HT1080 (cell line): ENCODE data around the gene FAM50A. TPM values are rescaled to one million over a fixed set of nuclear protein-coding genes. Genes with fewer than 3 reads are reported as not detected.

ENCODE experiments used
- small RNA-seq: library from RNA; depleted of rRNA; stranded (forward); fragments of <200 nt; gene quantifications from one replicate; pipeline ENCODE3, GENCODE V24; 2014
- total RNA-seq: library from RNA; depleted of rRNA; stranded (reverse); fragments of >200 nt; shearing (Covaris generic); gene quantifications from 2 replicates; pipeline ENCODE4 v1.2.3, GENCODE V29; 2014; rRNA removed

FAM50A gene
- total RNA-seq, 1 experiment from 2014 or later, result 36.6 TPM

Small RNA genes within 50 kb of the gene (small RNA-seq; reads per million reads assigned to genes)
- gene MIR6858, result not detected
- gene RN7SL697P, result not detected
- gene SNORA70, result not detected

Other genes with a start within 250 kb of the FAM50A start
- gene OPN1MW2, start 224.4 kb upstream of the FAM50A start, total RNA-seq, result not detected in 2 replicates
- not detected in 2 replicates for gene OPN1MW3, start 186.6 kb upstream of the FAM50A start, total RNA-seq
- gene TEX28, start 149.0 kb upstream of the FAM50A start, total RNA-seq, result not detected in 2 replicates
- gene TKTL1, start 148.3 kb upstream of the FAM50A start, total RNA-seq, result not detected in 2 replicates
- 1,291 and 1,336 TPM in 2 replicates for gene FLNA, start 69.5 kb upstream of the FAM50A start, total RNA-seq
- 33.2 and 41.5 TPM in 2 replicates for gene EMD, start 64.8 kb upstream of the FAM50A start, total RNA-seq
- gene RPL10, start 45.8 kb upstream of the FAM50A start, total RNA-seq, result 3,228 and 3,649 TPM in 2 replicates
- gene DNASE1L1, start 34.9 kb upstream of the FAM50A start, total RNA-seq, result 52.7 and 59.7 TPM in 2 replicates
- gene TAFAZZIN, start 32.6 kb upstream of the FAM50A start, total RNA-seq, result 16.6 and 24.8 TPM in 2 replicates
- gene ATP6AP1, start 15.5 kb upstream of the FAM50A start, total RNA-seq, result 30.5 and 44.4 TPM in 2 replicates
- 64.4 and 92.9 TPM in 2 replicates for gene GDI1, start 7.0 kb upstream of the FAM50A start, total RNA-seq
- 3.4 and 4.0 TPM in 2 replicates for gene PLXNA3, start 14.1 kb downstream of the FAM50A start, total RNA-seq
- 37.4 and 40.2 TPM in 2 replicates for gene LAGE3, start 35.1 kb downstream of the FAM50A start, total RNA-seq
- gene UBL4A, start 42.5 kb downstream of the FAM50A start, total RNA-seq, result 54.5 and 61.7 TPM in 2 replicates
- gene SLC10A3, start 46.5 kb downstream of the FAM50A start, total RNA-seq, result 26.9 and 28.0 TPM in 2 replicates
- gene FAM3A, start 72.1 kb downstream of the FAM50A start, total RNA-seq, result 20.2 and 22.9 TPM in 2 replicates
- 51.6 and 63.7 TPM in 2 replicates for gene G6PD, start 102.7 kb downstream of the FAM50A start, total RNA-seq
- gene IKBKG, start 103.5 kb downstream of the FAM50A start, total RNA-seq, result 31.9 and 45.0 TPM in 2 replicates
- 130 and 312 TPM in 2 replicates for gene CTAG1A, start 141.0 kb downstream of the FAM50A start, total RNA-seq
- 11.9 and 128 TPM in 2 replicates for gene CTAG1B, start 175.1 kb downstream of the FAM50A start, total RNA-seq
- gene CTAG2, start 209.4 kb downstream of the FAM50A start, total RNA-seq, result 633 and 765 TPM in 2 replicates